ENCODE measurements around the gene MIAT.

Gene MIAT

DNA sequence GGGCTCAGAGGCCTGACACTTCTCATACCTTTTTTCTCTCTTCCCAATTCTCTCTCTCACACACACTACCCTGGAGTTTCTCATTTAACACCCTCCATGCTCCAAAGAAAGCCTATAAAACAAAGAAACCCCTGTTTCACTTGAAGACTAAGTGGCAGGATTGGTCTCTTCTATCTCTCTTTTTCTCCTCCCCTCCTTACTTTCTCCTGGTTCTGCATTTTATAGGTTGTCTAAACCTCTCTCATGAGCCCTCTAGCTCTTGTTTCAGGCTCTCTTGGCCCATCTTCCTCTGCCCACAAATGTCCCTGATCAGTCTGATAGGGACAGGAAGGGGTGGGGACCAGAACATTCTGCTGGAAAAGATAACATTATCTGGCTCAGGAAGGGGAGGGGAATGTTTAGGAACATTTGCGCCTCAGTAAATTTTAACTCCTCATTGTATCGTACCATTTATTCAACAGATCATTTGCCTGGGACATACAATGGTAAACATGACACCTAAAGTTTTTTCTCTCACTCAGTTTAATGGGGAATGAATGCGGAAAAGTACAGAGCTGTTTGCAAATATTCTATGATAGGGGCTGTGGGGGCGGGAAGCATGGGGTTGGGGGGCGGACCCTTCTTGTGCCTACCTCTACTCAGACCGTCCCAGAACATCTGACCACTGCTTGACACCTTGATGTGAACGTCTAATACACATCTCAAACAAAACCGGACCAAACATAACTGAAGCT lies 24.8 kb upstream of the MIAT start:
- no peak for DNase-seq

DNA sequence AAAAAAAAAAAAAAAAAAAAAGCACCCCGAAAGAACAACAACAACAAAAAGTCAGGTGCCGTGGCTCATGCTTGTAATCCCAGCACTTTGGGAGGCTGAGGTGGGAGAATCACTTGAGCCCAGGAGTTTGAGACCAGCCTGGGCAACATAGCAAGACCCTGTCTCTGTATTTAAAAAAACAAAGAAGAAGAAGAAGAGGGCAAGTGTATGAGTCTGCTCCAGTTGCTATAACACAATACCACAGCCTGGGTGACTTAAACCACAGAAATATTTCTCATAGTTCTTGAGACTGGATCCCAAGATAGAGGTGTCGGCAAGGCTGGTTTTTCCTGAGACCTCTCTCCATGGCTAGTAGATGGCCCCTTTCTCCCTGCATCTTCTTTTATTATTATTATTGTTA lies 23.2 kb upstream of the MIAT start:
- no peak for DNase-seq

DNA sequence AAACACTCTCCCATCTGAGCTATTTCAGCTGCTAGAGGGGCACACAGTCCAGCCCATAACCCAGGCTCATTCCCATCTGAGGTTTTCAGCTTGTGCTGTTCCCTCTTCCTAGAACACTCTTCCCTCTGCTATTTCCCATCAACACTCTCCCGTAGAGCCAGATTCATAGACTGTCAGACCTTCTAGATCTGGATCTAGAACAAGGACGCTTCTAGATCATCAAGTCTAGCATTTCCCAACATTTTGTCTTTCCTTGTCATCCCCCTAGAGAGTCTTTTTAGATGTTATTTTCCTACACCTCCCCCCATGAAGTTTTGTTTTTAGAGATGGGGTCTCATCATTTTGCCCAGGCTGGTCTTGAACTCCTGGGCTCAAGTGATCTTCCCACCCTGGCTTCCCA lies 22.3 kb upstream of the MIAT start:
- DNase-seq: no peak

DNA sequence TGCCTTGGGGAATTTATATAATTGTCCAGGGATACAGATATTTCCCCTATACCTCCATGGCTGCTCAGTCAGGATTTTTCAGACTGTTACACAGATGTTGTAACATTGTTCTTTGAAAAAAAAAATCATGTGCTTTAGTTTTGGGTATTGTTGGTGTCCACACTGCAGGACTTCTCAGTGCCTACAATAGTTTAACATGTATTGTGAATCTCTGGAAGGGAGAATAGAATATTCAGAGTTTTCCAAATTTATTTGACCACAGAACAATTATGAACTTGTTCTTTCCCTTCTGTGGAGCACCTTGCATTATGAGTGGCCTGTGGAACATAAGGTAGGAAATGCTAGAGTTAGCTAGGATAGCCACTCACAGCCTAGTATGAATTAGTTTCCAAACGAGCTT lies 21.1 kb upstream of the MIAT start:
- no peak for DNase-seq

DNA sequence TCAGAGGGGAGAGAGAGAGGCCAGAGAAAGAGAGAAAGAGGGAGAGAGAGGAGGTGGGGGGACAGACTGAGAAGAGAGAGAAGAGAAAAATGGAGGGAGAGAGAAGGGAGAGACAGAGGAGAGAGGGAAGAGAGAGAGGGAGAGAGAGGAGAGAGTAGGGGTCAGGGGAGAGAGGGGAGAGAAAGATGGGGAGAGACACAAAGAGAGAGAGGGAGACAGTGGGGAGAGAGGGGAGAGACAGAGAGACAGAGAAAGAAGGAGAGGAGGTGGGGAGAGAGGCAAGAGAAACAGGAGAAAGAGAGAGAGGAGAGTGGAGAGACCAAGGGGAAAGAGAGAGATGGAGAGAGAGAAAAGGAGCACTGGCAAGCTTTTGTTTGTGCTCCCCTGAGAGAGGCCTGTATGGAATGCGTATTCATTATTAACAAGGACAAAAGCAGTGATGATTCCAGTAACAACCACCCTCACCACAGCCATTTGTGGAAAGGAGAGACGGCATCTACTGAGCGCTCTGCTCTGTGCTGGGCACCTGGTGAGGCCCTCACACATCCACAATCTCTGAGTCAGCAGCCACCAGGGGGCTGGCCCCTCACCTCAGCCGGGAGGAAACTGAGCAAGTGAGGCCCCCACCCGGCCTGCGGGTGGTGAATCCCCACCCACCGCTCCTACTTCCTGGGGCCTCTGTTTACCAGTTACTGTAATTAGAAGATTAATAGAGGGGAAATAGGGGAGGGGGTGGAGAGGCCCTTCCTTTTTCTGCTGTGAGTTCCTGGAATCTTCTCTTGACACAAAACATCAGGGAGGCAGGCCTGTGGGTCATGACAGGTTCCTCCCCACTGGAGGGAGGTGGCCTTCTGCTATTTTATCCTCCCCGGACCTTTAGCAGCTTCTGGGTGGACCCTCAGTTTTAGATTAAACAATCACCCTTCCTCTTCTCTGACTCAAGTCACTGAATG lies 14.6 kb upstream of the MIAT start:
- no peak for DNase-seq

DNA sequence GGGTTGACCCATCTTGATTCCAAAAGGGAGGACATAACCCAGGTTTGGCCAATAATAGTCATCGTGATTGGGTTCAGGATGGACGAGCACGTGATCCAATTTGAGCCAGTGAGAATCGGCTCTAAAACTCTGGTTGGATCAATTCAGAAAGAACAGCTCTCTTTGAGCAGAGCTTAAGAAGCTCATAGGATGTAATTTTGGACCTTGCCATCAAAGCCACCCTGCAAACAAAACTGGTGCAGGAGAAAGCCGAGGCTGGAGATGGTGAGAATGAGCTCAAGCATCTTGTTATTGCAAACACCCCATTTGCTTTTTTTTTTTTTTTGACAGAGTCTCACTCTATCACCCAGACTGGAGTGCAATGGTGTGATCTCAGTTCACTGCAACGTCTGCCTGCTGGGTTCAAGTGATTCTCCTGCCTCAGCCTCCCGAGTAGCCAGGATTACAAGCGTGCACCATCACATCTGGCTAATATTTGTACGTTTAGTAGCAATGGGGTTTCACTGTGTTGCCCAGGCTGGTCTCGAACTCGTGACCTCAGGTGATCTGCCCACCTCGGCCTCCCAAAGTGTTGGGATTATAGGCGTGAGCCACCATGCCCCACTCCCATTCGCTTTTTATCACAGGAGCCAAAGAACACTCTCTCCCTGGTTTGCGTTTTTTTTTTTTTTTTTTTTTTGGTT lies 13.8 kb upstream of the MIAT start:
- DNase-seq: no peak

DNA sequence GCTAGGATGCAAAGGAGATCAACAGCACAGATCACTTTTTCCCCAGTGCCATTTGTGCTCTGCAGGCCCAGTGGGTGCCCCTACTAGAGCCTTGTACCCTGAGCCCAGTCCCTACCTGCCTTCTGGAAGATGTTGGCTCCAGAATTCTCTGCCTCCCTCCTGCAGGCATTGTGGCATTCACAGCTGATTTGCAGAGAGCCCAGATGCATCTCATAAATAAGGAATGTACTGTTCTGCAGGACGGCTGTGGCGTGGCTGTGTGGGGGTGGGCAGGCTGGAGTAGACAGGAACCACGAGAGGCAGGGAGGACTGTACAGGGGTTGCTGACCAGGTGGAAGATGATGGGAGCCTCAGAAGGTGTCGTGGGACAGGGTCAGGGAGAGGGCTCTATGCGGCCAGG lies 11.2 kb upstream of the MIAT start:
- DNase-seq: no peak

DNA sequence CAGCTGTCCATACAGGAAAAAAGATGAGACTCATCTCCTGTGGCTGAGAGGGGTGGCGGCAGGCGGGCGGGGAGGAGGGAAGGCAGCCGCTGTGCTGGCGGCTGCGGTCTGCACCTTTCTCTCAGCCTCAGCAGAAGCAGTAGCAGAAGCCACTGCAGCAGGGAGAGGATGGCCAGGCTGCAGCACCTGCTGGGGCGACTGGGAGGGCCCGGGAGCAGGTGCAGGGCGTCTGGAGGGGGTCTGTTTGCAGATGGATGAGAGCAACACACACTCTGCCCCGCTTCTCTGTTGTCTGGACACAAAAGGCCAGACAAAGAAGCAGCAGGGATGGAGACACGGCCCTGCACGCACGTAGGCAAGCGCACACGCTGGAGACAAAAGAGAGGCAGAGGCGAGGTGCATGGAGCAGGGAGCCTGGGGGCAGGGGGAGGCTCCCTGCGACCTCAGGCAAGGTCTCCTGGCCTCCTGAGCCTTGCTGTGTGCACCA lies 9.3 kb upstream of the MIAT start:
- DNase-seq: peak; percentile 76

DNA sequence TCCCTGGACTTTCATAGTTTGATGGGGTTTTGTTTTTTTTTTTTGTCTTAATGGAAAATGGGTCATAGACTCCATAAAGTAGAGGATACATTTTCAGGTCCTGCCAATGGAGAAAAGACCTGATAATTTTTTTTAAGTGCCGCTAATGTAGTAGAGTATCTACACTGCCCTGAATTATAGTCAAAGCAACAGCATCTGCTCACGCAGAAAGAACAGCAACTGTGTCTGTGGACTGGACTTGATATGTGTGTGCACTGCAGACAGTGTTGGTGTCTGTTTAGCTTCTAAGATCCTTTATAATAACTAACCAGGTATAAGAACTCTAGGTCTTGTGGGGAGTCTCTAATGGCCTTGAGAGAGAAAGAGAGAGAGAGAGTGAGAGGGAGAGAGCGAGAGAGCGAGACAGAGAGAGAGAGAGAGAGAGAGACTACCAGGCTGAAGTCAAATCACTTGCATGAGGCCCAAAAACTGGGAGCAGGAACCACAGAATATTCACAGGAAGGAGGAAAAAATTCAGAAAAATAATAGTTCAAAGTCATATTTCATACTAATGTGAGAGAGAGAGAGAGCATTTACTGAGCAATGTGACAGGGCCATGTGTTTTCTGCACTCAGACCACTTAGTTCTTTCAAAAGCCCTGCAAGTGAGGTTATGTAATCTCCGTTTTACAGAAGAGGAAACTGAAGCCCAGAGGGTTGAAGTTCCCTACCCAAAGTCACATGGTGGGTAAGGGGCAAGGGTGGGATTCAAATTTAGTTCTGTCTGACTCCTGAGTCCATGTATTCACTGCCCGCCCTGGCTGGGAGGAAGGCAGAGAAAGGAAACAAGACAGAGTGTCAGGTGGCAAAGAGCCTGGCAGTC lies 8.6 kb upstream of the MIAT start:
- DNase-seq: no peak

DNA sequence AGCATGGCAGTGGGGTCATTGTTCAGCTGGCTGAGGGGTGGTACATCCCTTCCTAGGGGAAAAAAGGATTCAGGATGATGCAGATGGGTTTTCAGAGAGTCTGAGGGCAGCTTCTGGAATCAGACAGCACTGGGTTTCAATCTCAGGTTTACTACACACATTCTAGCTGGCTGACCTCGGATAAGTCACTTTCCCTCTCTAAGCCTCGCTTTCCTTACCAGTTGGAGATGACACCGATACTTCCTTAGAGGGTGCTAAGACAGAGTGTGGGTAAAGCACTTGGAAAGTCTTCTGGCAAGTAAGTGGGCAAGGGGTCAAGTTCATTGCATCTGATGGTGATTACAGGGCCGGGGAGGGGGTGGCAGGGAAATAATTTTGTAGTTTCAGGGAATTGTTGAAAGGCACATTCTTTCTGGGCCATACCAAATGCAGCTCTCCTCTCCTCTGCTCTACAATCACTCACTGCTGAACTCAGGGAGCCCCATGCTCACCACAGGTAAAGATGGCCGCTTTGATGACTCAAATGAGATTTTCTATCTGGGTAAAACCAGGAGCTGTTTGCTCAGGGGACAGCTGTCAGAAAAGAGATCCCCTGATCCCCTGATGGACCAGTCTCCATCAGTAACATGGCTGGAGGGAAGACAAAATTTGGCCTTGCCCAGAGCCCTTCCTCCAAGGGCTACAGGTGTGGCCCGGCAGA lies 6.5 kb upstream of the MIAT start:
- no peak for DNase-seq

DNA sequence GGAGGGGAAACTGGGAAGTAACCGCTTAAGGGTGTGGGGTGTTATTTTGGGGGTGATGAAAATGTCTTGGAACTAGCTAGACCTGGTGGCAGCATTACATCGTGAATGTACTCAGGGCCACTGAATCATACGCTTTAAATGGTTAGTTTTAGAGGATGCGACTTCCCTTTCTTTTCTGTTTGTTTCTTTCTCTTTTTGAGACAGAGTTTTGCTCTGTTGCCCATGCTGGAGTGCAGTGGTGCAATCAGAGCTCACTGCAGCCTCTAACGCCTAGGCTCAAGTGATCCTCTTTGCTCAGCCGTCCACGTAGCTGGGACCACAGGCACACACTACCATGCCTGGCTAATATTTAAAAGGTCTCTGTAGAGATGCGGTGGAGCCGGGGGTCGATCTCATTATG lies 5.6 kb upstream of the MIAT start:
- DNase-seq: no peak

DNA sequence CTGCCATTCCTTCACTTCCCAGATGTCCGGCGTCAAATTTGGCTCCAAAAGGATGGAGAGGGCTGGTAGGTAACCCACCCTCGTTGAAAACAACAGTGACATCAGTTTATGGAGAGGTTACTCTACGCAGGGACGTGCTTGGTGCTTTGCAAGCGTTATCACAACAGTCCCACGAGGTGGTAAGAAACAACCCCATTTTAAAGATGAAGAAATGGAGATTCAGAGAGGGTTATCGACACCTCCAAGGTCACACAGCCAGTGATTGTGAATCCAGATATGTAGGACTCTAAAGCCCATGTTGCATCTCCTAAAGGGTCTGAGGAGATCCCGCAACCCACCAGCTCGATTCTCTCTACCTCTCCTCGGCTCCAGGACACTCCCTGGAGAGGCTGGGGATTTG lies 773 bp downstream of the MIAT start:
- no peak for DNase-seq

DNA sequence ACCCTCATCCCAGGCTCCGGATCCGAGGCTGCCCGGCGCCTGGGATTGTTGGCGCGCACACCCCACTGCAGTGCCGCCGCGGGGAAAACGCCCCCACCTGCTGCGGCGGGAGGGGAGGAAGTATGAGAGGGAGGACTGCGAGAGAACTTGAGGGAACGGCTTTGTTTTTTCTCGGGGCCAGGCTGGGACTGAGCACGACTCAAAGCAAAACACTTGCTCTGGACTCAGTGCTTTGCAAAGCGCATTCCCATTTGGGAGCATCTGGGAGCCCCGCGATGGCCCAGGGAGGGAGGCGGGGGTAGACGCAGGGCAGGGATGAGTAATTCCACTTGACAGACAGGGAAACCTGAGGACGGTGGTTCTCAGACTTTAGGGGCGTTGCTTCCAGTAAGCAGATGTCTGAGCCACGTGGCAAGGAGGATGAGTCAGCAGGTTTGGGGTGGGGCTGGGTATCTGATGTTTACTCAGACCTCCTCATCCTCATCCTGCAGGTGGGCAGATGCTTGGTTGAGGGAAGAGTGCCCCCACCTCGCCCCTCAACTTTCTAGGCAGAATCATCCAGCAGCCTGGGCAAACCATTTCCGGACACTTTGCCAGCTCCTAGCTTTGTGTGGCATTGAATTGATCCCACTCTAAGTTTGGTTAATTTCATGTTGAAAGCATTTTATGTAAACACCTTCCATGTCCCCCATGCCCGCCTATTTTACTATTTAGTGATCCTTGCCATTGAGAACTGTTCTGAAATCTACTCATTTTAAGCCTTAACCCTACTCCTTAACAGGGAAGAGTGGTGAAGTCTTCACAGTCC lies 1.5 kb downstream of the MIAT start:
- DNase-seq: peak; percentile 94

DNA sequence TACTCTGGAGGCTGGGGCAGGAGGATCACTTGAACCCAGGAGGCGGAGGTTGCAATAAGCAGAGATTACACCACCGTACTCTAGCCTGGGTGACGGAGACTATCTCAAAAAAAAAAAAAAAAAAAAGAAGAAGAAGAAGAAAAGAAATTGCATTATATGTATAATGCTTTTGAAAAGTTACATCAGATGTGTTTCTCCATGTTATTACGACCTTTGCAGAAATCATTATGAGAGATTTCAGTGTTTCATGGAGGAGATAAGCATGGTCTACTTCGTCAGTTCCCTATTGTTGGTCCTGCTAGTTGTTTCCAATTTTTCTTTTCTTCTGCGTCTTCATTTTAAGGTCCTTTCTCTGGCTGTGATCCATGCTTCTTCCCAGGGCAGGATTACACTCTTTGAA lies 3.0 kb downstream of the MIAT start:
- no peak for DNase-seq

DNA sequence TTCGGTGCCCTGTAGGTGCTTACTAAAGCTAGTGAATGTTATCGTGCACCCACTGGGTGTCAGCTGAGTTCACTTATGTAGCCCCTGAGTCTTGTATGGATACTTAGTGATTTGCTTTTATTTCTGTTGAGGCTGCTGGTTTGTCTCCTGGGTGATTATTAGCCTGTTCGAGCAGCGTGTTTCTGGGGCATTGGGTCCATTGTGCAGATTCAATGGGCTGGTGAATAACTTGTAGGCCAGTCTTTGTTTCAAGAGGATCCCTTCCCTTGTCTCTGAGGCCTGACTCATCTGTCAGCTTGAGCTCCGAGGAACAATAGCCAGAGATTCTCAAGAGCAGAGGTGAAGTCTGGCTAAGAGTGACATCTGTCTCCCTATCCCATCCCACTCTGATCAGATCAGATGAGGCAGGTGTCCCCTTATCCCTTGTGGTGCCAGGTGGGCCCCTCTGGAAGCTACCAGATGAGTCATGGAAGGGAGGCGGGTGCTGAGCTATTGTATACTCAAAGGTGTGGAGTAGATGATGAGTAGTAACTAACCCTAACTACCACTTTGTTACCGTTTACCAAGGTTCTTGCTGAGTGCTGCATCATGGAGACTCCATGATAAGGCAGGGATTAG lies 3.7 kb downstream of the MIAT start:
- DNase-seq: peak; percentile 80

DNA sequence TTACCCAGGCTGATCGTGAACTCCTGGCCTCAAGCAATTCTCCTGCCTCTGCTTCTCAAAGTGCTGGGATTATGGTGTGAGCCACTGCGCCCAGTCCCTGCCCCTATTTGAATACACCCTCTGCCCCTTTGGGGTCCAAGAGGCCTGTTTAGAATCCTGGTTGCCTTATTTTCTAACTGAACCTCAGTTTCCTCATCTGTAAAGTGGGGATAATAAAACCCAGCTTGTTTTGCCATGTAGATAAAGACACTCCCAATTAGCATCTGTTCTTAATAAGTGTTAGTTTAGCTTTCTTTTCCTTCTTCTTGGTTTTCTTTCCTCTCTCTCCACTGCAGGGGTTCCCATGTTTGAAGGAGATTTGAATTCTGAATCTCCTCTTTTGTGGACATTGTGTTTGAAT lies 4.8 kb downstream of the MIAT start:
- DNase-seq: no peak

DNA sequence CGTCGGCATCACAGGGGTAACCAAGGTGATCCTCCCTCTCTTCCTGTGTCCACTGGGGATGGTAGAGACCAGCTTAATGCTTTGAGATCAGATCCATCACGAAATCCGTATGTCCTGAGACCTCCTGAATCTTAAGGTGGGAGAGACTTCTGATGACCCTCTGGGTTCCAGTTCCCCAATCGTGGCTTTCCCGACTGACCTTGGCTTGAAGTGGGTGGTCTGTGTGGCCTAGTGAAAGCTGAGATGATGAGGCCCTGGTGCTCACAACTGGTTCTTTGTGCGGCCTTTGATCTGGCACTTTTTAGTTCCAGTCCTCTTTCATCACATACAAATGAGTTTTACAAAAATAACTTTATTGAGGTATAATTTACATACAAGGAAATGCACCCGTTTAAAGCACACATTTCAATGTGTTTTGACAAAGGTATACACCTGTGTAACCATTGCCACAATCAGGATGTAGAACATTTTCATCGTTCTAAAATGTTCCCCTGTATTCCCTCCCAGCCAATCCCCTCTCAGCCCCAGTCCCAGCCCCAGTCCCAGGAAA lies 6.1 kb downstream of the MIAT start:
- DNase-seq: no peak

DNA sequence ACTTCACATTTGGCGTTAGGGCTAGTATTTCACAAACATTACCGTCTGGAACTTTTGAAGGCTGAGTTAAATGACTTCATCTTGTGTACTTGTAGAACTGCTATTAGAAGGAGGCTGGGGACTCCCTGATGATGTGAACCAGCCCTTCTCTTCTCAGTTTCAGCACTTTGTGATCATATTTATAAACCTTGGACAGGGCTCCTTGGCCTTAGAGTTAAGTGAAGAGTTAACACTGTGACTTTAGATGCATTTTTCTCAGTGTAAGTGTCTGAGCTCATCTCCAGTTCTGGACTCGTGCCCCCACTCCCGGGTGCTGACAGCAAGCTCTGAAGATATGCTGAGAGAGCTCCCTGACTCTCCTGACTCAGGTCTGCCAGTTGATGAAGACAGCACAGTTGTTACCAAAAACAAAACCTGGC lies 8.4 kb downstream of the MIAT start:
- DNase-seq: no peak

DNA sequence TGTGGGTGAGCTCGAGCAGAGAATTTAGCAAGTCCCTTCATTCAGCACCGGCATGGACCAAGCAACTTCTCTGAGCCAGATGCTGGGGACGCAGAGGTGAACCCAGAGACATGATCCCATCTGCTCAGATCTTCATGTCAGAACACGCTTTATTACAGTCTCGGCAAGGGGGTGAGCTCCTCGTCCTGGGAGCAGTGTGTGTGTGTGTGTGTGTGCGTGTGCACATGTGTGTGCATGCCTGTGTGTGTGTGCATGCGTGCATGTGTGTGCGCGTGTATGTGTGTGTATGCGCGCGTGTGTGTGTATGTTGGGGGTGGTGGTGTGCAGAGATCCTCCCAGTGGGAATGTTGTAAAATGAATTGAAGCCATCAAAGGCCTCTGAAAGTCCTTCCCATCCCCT lies 9.8 kb downstream of the MIAT start:
- peak; percentile 42 for DNase-seq

DNA sequence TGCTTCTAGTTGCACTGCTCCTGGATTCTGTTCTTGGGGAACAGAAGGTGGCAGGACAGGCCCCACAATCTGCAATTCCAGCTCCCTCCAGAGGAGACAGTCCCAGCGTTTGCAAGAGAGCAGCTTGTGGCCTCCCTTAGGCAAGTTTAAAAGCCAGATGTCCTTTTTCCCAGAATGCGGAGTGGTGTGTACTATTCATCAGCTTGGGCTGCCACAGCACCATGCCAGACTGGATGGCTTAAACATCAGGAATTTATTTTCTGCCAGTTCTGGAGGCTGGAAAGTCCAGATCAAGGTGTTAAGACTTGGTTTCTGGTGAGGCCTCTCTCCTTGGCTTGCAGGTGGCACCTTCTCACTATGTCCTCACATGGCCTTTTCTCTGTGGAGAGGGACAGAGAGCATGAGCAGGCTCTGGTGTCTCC lies 11.7 kb downstream of the MIAT start:
- DNase-seq: peak; percentile 64
